ENCODE data around the gene TSHZ2. TPM values are rescaled to one million over a fixed set of nuclear protein-coding genes. Genes with fewer than 3 reads are reported as not detected.
A peak's percentile ranks its signal among the peaks of the same experiment; 100 is the strongest.
"Not testable (repeated sequence)": the region's sequence is repeated elsewhere in the genome, so short reads cannot be mapped to it uniquely, and the experiment has no call there.

TSHZ2 gene
- total RNA-seq, 1 donor from 2014 or later, result 0.27 TPM

DNA sequence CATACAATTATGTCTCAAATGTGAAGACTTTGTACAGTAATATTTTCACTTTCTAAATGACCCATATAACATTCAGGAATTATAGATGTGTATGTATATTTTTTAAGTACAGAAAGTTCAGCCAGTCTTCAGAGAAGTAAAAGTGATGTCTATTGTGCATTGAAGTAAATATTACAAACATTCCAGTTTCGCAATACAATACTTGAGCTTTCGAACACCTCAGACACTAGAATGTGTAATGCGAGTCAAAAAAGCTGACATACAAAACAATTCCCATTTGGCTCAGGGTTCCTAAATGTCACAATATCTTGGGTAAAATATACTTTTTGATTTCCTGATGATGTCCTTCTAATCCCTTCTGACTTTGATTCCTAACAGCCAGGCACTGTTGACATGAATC is 520.1 kb downstream of the TSHZ2 start:
- no peak for DNase-seq (ENCODE audit: low read depth)

DNA sequence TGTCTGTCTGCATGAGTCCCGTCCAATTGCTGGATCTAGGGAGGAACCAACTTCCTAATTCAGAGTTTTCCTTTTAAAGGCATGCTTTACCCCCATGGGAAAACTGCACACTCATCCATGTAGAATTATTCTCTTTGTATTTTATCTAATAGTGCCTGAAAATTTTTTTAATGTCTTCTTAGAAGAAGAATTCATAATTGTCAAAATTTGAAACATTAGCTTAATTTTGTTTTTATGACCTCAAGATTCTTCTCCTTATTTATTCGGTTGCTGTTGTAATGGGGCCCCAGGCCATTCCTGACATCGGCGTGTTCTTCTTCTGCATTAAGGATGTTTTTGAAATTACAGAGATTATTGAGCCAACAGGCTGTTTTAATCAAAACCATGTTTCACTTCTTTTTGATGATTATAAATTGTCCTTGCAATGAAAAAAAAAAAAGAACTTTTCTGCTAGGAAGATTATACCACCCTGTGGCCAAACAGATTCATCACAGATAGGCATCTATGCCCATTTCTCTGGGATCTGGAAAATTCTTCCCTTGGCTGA is 521.2 kb downstream of the TSHZ2 start:
- no peak for DNase-seq (ENCODE audit: low read depth)

DNA sequence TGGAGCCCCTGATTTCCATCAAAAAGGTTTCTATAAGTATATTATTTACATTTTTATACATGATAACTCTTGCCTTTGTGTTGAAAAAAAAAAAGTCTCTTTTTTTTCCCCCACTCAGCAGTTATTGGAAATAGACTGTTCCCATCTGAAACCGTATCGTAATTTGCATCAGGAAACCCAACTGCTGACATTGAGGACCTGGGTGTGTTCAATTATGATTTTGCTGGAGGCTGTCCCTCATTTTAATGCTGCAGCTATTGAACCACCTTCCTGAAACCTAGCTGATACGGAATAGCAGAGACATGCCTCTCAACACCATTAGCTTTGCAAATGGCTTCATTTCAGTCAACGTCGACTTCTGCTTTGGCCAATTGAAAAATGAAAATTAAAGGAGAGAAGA is 522.6 kb downstream of the TSHZ2 start:
- no peak for DNase-seq (ENCODE audit: low read depth)

DNA sequence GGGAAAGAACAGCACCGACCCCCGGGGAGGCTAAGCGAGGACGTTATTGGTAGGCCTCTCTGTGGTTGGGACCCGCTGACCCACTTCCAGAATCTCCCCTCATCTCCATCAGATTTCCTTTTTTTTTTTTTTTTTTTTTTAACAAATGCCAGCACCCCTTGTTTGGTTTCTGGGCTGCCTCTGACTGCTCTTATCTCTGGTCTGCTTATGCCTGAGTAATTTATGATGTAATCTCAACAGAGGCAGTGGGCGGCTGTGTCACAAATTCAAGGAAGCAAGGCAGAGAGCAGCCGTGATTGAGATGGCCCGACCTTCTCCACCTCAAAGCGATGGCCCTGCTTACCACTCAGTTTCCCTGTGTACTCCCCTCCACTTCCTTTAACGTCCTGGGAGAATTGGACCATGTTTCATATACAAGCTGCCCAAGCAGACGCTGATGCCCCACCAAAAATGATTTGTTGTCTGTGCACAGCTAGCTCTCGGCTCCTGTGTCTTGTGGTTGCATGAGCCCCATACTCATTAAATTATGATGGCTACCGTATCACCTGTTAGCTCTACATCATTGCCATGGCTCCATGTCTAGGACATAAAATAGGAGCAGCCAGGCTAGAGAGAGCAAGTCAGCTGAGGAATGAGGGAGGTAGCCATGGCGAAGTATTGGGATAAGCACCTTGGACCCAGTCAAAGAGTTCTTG is 523.4 kb downstream of the TSHZ2 start:
- DNase-seq (ENCODE audit: low read depth), result no peak

DNA sequence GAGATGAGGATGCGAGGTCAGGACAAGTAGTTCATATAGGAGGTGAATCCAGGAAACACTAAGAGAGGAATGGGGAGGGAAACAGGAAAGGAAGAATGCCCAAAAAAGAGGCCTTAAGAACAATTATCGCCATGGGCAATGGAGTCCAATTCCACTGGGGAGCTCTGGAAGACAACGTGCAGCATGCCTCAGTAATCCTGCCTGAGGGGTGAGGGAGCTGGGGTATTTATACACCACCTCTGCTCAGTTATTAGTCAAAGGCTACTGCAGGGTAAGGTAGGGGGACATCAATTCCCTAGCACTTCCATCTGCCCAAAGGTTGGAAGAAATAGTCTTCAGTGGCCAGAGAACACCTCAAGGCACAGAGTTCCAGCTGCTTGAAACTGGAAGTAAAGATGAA is 525.1 kb downstream of the TSHZ2 start:
- no peak for DNase-seq (ENCODE audit: low read depth)

DNA sequence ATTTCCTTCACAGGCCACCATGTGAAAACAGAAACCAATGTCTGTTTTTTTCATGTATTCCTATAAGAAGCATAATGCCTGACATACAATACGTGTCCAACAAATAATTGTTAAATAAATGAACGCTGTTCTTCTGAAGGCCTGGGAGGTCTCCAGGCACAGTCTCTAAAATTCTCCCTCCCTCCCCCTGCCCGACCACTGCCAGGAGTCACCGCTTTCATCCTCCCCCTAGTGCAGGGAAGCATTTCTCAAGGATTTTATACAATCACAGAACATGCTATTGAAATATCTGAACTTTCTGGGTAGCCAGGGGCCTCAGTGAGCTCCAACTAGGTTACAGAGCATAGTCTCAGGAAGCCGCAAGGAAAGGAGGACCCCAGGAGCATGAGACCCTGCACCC is 526.2 kb downstream of the TSHZ2 start:
- DNase-seq (ENCODE audit: low read depth), result no peak

DNA sequence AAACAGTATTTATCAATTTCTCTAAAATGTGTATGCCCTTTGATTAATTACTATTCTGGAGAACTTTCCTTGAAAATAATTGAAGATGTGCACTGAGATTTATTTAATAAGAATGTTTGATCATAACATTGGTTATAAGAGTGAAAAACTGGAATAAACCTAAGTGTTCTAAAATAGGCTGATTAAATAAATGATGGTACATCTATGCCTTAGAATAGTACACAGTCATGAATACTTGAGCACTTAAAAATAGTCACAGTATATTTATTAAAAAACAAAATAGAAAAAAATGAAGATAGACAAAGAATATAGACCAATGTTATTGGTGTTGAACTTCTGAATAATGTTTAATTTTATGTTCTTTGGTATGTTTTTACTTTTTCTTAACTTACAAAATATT is 528.5 kb downstream of the TSHZ2 start:
- DNase-seq (ENCODE audit: low read depth), result no peak

DNA sequence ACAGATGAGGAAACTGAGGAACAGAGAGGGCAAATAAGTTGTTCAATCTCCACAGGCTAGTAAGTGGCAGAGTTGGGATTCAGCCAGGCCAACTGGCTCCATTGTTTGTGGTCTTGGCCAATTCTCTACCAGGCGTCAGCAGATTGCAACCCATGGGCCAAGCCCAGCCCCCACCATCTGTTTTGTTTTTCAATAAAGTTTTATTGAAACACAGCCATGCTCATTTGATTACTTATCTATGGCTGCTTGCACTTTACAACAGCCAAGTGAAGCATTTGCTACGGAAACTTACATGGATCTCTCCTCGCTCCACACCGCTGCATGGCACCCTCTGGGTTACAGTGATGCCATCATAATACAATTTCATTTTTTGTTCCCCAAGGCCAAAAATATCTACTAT is 530.7 kb downstream of the TSHZ2 start:
- DNase-seq (ENCODE audit: low read depth), result no peak

DNA sequence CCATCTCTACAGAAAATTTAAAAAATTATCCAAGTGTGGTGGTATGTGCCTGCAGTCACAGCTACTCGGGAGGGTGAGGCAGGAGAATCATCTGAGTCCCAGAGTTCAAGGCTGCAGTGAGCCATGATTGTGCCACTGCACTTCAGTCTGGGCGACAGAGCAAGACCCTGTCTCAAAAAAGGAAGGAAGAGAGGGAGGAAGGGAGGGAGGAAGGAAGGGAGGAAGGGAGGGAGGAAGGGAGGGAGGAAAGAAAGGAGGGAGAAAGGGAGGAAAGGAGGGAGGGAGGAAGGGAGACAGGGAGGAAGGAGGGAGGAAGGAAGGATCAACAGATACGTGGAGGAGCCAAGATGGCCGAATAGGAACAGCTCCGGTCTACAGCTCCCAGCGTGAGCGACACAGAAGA is 531.4 kb downstream of the TSHZ2 start:
- no peak for DNase-seq (ENCODE audit: low read depth)

DNA sequence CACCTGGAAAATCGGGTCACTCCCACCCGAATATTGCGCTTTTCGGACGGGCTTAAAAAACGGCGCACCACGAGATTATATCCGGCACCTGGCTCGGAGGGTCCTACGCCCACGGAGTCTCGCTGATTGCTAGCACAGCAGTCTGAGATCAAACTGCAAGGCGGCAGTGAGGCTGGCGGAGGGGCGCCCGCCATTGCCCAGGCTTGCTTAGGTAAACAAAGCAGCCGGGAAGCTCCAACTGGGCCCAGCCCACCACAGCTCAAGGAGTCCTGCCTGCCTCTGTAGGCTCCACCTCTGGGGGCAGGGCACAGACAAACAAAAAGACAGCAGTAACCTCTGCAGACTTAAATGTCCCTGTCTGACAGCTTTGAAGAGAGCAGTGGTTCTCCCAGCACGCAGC is 531.9 kb downstream of the TSHZ2 start:
- not testable (repeated sequence) for DNase-seq (ENCODE audit: low read depth)

DNA sequence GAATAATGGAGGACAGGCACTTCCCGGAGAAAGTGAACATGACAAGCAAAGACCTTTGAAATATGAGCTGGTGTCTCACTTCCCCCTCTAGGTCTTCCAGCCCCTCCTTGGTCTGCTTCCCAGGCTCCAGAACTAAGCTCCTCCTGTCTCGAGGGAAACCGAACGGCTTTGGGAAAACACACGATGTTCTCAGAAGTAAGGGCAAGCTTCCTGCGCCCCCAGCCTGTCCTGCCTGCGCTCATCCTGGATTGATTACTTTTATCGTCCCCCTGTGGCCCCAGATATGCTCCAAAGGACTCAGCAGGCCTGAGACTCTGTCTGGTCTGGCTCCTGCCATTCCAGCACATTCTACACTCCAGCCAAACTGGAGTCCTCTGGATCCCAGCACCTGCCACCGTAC is 538.1 kb downstream of the TSHZ2 start:
- no peak for DNase-seq (ENCODE audit: low read depth)

DNA sequence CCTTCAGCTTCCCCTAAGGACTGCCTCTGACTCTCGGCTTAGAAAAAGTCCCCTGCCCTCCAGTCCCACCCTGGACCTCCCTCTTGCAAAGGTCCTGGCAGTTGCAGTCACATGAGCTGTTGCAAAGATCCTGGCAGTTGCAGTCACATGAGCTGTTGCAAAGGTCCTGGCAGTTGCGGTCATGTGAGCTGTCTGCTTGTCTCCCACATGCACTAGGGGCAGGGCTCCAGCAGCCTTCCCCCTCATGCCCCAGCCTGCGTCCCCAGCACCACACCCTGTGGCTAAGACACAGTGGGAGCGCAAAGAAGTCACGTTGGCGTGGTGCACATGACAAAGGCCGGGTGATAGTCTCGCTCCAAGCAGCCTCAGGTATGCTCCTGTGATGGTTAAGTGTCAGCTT is 538.5 kb downstream of the TSHZ2 start:
- no peak for DNase-seq (ENCODE audit: low read depth)

DNA sequence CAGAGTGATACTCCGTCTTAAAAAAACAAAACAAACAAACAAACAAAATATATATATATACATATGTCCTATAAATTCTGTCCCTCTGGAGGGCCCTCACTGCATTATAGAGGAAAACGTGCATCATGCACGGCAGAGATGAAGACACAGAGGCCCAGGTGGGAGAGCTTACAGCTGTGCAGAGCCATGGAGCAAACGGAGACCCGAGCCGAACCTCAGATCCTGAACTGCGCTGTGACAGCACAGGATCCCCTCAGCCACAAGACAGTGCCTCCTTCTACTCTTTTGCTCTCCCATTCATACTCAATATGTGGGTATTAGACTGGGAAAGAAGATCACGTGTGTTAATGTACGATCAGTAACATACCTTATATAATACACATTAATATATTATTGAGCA is 539.9 kb downstream of the TSHZ2 start:
- DNase-seq (ENCODE audit: low read depth), result no peak

DNA sequence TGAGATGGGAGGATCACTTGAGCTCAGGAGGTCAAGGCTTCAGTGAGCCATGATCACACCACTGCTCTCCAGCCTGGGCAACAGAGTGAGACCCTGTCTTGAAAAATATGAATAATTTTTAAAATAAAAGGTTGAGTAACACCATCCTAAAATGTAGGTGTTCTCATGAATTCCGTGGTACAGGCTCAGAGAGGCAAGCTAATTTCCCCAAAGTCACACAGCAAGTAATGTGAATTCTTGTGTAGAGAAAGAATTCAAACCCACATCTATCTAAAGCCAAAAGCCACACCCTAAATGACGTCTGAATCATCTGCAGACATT is 541.0 kb downstream of the TSHZ2 start:
- DNase-seq (ENCODE audit: low read depth), result peak; percentile 8

DNA sequence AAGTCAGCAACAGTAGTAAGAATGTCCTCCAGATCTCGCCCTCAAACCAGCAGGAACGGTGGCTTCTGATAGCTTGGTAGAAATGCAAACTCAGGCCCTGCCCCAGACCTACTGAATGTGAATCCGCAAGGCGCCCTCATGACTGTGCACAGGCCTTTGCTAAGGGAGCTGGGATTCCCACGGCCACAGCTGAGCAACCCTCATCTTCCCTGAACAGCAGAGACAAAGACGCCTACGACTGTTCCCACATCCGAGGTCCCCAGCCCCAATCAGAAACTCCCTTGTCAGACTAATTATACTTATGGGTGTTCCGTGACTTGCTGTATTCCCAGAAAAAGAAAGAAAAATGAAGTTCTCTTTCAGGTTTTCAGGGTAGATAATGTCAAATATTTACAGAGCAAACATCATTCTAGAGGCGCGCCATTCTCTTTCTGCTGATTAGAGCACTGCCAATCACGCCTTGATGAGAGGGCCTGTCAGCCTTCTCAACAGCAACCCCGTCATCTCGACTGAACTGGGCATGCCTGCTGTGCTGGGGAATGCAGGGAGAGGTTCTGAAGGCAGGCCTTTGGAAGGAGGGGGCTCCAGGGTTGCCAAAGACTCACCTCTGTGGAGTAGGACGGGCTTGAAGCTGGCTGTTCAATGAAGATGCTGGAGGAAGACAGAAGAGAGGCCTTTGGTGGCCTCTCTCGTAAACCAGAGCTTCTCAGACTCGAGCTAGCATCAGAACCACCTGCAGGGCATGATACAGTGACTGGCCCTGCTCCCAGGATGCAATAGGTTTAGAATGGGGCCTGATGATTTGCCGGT is 541.5 kb downstream of the TSHZ2 start:
- no peak for DNase-seq (ENCODE audit: low read depth)

DNA sequence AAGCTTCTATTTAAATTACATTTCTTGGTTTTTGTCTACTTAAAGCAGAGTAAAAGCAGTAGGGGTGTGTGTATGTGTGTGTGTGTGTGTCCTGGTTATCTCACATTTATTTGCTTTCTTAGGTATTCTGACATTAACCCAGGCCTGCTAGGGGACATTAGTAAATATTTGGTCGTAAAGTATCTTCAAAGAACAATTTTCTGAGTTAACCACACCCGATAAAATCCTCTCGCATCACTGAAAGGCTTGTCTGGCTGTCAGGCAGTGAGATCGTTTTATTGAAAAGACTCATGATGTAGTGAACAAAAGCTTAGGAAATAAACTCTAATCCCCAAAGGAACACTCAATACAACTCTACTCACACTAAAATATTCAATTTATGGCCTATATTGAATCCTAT is 543.6 kb downstream of the TSHZ2 start:
- no peak for DNase-seq (ENCODE audit: low read depth)

DNA sequence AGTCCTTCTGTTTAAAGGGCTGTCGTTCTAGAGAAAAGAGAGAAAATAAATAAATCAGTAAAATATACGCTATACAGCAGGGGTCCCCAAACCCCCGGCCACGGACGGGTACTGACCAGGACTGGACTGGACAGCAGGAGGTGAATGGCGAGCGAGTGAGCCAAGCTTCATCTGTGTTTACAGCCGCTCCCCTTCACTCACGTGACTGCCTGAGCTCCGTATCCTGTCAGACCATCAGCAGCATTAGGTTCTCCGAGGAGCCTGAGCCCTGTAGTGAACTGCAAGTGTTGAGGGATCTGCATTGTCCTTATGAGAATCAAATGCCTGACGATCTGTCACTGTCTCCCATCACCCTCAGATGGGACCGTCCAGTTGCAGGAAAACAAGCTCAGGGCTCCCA is 545.0 kb downstream of the TSHZ2 start:
- no peak for DNase-seq (ENCODE audit: low read depth)

DNA sequence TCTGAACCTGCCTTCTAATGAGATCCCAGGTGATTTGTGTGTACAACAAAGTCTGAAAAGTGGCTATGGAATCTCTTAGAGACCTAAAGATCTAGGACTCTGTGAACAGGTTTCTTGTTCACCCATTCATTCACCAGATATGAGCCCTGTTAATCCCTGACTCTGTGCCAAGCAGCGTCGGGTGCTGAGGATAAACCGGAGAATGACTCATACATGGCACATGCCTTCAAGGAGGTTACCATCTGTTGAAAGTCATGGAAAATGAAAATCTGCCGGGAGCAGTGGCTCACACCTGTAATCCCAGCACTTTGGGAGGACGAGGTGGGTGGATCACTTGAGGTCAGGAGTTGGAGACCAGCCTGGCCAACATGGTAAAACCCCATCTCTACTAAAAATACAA is 549.3 kb downstream of the TSHZ2 start:
- peak; percentile 51 for DNase-seq (ENCODE audit: low read depth)

DNA sequence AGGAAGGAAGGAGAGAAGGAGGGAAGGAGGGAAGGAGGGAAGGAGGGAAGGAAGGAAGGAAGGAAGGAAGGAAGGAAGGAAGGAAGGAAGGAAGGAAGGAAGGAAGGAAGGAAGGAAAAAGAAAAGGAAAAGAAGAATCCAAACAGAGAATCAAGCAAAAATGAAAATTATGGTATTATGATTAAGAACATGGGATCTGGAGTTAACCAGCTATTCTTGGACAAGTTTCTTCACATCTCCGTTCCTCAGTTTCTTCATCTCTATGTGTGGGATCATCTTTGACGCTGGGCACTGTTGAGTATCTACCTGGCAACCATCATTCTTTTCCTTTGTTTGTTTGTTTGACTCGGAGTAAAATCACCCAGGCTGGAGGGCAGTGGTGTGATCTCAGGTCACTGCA is 549.9 kb downstream of the TSHZ2 start:
- no peak for DNase-seq (ENCODE audit: low read depth)

DNA sequence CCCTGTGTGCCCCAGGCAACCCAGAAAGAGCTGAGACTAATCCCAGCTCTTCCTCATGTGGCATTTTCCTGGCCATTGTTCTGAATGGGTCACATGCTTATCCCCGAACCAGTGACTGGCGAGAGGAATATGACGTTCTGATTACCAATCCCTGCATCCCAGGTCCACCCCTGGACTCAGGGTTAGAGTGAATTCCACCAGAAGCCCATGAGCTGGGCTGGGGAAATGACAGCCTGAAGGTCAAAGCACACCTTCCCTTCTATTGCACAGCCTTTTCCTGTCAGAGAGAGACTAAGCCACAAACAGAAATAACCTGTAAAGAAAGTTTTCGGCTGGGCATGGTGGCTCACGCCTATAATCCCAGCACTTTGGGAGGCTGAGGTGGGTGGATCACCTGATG is 550.5 kb downstream of the TSHZ2 start:
- no peak for DNase-seq (ENCODE audit: low read depth)

DNA sequence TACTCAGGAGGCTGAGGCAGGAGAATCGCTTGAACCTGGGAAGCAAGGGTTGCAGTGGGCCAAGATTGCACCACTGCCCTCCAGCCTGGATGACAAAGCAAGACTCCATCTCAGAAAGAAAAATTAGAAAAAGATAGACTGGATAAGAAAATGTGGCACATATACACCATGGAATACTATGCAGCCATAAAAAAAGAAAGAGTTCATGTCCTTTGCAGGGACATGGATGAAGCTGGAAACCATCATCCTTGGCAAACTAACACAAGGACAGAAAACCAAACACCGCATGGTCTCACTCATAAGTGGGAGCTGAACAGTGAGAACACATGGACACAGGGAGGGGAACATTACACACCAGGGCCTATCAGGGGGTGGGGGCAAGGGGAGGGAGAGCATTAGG is 551.5 kb downstream of the TSHZ2 start:
- DNase-seq (ENCODE audit: low read depth), result not testable (repeated sequence)

DNA sequence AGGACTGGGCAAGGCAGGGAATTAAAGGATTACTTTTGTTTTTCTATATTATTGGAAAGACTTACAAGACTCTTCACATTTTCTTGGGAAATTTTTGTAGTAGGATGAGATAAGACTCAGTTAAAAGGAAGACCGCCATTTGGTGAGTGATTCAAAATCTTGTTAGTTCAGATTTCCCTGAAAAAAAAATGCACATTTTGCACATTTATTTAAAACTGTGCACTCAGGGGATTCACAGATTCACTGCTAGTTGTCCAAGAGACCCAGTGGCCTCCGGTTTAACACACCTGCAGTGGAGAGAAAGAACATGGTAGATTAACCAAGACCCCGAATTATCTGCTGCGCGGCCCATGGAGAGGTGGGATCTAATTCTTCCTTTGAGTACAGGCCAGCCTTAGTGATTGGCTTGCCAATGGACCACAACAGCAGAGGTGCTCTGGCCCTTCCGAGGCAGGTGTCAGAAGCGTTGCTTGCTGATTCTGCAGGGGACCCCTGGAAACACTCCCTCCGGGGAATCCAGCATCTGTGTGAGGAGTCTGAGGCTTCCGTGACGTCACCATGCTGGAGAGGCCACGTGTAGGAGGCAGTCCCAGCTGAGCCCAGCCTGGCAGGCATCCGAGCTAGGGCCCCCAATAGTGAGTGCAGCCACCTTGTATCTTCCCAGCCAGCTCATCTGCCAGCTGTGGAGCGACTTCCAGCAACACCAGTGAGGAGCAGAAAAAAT is 552.6 kb downstream of the TSHZ2 start:
- no peak for DNase-seq (ENCODE audit: low read depth)
